HCT116 (cell line): ENCODE results near the gene TRIM27. TPM values are rescaled to one million over a fixed set of nuclear protein-coding genes. Genes with fewer than 3 reads are reported as not detected.
A peak's percentile ranks its signal among the peaks of the same experiment; 100 is the strongest.

Source experiments
- ATAC-seq: fragments of 200-7000 bp; cut with Tn5 transposase; 2 replicates; pipeline ENCODE4 v1.9.1; 2020; ENCODE audit warnings: mild to moderate bottlenecking, moderate library complexity
- BruUV-seq: library from RNA; stranded (reverse); fragments of 400-500 nt; replicated peaks from 2 replicates; lab custom pipeline; 2021; lab: Mats Ljungman, UMichigan
- CTCF ChIA-PET: fragments of 300-600 bp; sonication (Branson Sonifier 250); formaldehyde crosslinking; loops from one replicate; lab custom pipeline; 2021; ENCODE audit warnings: antibody characterized with exemption; lab: Charles Lee
- POLR2A ChIA-PET: fragments of 300-600, 350-600 bp; sonication (Branson Sonifier 250); formaldehyde crosslinking; loops from one replicate; lab custom pipeline; 2021; ENCODE audit warnings: antibody characterized with exemption; lab: Charles Lee
- RAD21 ChIA-PET, 2 experiments: fragments of 300-600 bp; sonication (Branson Sonifier 250); formaldehyde crosslinking; loops; one replicate each; lab custom pipeline; 2023; ENCODE audit warnings: low total read pairs in 2 of 2; ENCODE audit not compliant: uncharacterized antibody in 2 of 2, unreplicated experiment in 2 of 2, low non-redundant PET in 1 of 2; lab: Charles Lee
- DNase-seq: peaks from one replicate; pipeline ENCODE4 v3.0.0-alpha.2; 2010; ENCODE audit warnings: low read depth, low spot score
- H2AFZ ChIP-seq: fragments of 200-600 bp; shearing (Covaris generic), sonication (generic); 2 replicates; pipeline ENCODE4 v1.6.1; 2017; ENCODE audit warnings: low read depth, mixed run types, mixed read lengths, antibody characterized with exemption, low read length; ENCODE audit not compliant: poor library complexity, severe bottlenecking
- H3K27ac ChIP-seq: 2 replicates; pipeline ENCODE4 v1.5.1; 2012; ENCODE audit warnings: low read depth, low read length
- H3K27me3 ChIP-seq: fragments of 200-600 bp; sonication (generic); 2 replicates; pipeline ENCODE4 v1.6.1; 2016; ENCODE audit warnings: mixed run types, low read length, mixed read lengths; ENCODE audit not compliant: insufficient read depth
- H3K36me3 ChIP-seq, 2 experiments: fragments of 200-500 bp in 1 of 2; fragments of 200-600 bp in 1 of 2; sonication (Bioruptor generic) in 1 of 2; sonication (generic) in 1 of 2; 2 replicates each; pipeline versions ENCODE4 v1.5.1 to v1.6.1; 2014 to 2016; ENCODE audit warnings: low read length in 2 of 2, inconsistent platforms in 1 of 2, mixed read lengths in 1 of 2, mixed run types in 1 of 2; ENCODE audit not compliant: insufficient read depth in 2 of 2, control insufficient read depth in 1 of 2
- H3K4me1 ChIP-seq, 2 experiments: fragments of 200-600 bp in 1 of 2; sonication (generic) in 1 of 2; 2 replicates each; pipeline versions ENCODE4 v1.5.1 to v1.6.1; 2012 to 2017; ENCODE audit warnings: low read length in 2 of 2, inconsistent platforms in 1 of 2, mild to moderate bottlenecking in 1 of 2, mixed read lengths in 1 of 2, mixed run types in 1 of 2, moderate library complexity in 1 of 2; ENCODE audit not compliant: insufficient read depth in 2 of 2, control insufficient read depth in 1 of 2
- H3K4me2 ChIP-seq: fragments of 200-600 bp; sonication (generic); 2 replicates; pipeline ENCODE4 v1.6.1; 2017; ENCODE audit warnings: mixed run types, low read length, mixed read lengths
- H3K4me3 ChIP-seq, 2 experiments: fragments of 200-600 bp in 1 of 2; sonication (generic) in 1 of 2; replicated peaks in 1 of 2; 2 replicates each; pipeline ENCODE4 v1.5.1; 2011 to 2016; ENCODE audit warnings: low read length in 2 of 2, control low read depth in 1 of 2, low read depth in 1 of 2, mild to moderate bottlenecking in 1 of 2, mixed read lengths in 1 of 2, mixed run types in 1 of 2
- H3K79me2 ChIP-seq: fragments of 200-600 bp; sonication (generic); 2 replicates; pipeline ENCODE4 v1.6.1; 2017; ENCODE audit warnings: mild to moderate bottlenecking, mixed run types, low read length, moderate library complexity, mixed read lengths; ENCODE audit not compliant: insufficient read depth
- H3K9ac ChIP-seq: fragments of 200-600 bp; sonication (generic); 2 replicates; pipeline ENCODE4 v1.6.1; 2016; ENCODE audit warnings: low read length, mixed read lengths
- H3K9me2 ChIP-seq: fragments of 200-600 bp; sonication (generic), shearing (Covaris generic); 2 replicates; pipeline ENCODE4 v1.6.1; 2017; ENCODE audit warnings: mixed run types, mild to moderate bottlenecking, moderate library complexity; ENCODE audit not compliant: insufficient read depth
- H3K9me3 ChIP-seq, 2 experiments: fragments of 200-500 bp in 1 of 2; fragments of 200-600 bp in 1 of 2; sonication (Bioruptor generic) in 1 of 2; sonication (generic) in 1 of 2; 2 replicates each; pipeline ENCODE4 v1.6.1; 2014 to 2017; ENCODE audit warnings: low read length in 2 of 2, mixed read lengths in 2 of 2, inconsistent platforms in 1 of 2, low read depth in 1 of 2, mild to moderate bottlenecking in 1 of 2, mixed run types in 1 of 2, moderate library complexity in 1 of 2; ENCODE audit not compliant: control insufficient read depth in 1 of 2, insufficient read depth in 1 of 2
- H4K20me1 ChIP-seq: fragments of 200-600 bp; sonication (generic), shearing (Covaris generic); 2 replicates; pipeline ENCODE4 v1.6.1; 2017; ENCODE audit warnings: mixed run types, mild to moderate bottlenecking, moderate library complexity; ENCODE audit not compliant: insufficient read depth
- CBX3 ChIP-seq: IDR thresholded peaks from 2 replicates; pipeline ENCODE4 v1.6.1; 2012; ENCODE audit warnings: low read depth
- CEBPB ChIP-seq: IDR thresholded peaks from 2 replicates; pipeline ENCODE4 v1.6.1; 2012; ENCODE audit warnings: low read depth
- EGR1 ChIP-seq: IDR thresholded peaks from 2 replicates; pipeline ENCODE4 v1.6.1; 2012; ENCODE audit warnings: low read depth
- POLR2AphosphoS5 ChIP-seq: IDR thresholded peaks from 2 replicates; pipeline ENCODE4 v1.6.1; 2011; ENCODE audit warnings: mild to moderate bottlenecking, low read depth, low read length, moderate library complexity
- intact Hi-C: fragments of 100-400 bp; cut with micrococcal nuclease; formaldehyde crosslinking; loops from 2 replicates; pipeline ENCODE4 v1.10.0; 2022
- total RNA-seq: library from RNA; stranded (reverse); gene quantifications from one replicate; pipeline ENCODE4 v1.2.1, GENCODE V29; 2021; ENCODE audit not compliant: unreplicated experiment
- TF ChIP-seq, protein P1 (sequence below): IDR thresholded peaks from 2 replicates; pipeline ENCODE4 v1.6.1; 2012
- TF ChIP-seq, protein P2 (sequence below): IDR thresholded peaks from 2 replicates; pipeline ENCODE4 v1.6.1; 2012

The TRIM27 gene
- total RNA-seq, 1 experiment from 2014 or later: 62.5 TPM

DNA sequence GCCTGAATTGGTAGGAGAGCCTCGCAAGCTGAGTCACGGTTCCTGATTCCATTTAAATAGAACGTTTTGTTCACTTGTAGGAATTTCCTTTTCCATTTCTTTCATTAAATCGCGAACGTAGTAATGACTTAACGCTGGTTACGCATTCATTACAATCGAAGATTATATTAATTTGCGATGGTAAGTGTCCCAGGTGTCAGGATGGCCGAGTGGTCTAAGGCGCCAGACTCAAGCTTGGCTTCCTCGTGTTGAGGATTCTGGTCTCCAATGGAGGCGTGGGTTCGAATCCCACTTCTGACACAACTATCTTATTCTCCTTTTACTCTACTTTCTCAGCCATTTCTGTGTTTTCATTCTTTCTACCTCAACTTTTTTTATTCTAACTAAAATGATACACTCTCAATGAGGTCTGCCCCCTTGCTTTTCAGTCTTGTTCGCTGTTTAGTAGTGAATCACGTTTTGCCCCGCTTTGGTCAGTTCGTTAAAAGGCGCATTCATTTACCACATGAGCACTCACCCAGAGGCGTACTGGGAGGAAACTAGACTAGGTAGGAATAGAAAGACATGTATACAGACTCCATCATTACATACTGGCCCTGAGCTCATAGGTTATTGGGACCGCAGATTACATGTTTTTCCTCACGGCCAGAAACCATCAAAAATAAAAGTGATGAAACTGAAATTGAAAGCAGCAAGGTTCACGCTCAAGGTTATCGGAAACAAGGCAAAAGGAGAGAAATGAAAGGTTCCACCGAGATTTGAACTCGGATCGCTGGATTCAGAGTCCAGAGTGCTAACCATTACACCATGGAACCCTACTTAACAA lies 17.3 kb upstream of the TRIM27 start (continued):
- no peak; the same call in 1 of the 2 replicates for TF ChIP-seq POLR2AphosphoS5
- peak; percentile 22 for TF ChIP-seq CEBPB
- TF ChIP-seq EGR1: peak; percentile 43
- TF ChIP-seq, protein P1, sequence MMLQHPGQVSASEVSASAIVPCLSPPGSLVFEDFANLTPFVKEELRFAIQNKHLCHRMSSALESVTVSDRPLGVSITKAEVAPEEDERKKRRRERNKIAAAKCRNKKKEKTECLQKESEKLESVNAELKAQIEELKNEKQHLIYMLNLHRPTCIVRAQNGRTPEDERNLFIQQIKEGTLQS: peak; percentile 100
- TF ChIP-seq, protein P2, sequence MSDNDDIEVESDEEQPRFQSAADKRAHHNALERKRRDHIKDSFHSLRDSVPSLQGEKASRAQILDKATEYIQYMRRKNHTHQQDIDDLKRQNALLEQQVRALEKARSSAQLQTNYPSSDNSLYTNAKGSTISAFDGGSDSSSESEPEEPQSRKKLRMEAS: peak; percentile 84
- TF ChIP-seq, all 23 proteins: peak for 11

DNA sequence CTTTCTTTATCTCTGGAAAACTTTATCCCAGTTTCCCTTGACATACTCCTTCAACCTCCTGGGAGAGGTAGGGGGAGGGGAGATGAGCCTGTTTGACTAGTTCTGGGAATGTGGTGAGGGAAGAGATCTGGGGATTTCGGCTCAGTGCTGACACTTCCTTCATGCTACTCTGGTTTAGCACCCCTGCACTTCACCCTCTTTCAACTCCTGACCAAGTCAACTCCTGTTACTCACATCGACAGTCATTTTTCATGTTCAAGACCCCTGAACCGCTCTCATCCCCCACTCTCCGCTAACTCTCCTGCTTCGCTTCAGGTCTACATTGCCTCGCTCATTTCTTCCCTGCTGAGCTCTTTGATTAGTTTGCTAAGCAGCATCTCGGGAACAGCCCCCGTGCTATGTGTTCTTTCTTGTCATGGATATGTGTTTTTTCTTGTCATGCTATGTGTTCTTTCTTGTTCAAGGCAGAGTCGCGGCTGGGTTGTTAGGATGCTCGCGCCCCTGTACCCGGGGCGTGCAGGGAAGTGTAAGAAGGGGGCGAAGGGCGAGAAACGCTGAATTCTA lies 16.6 kb upstream of the TRIM27 start:
- ChIA-PET RAD21 (no interaction called here), CTCF (interaction anchor here (0.9 to 1.0 kb wide), 2 partner anchors 102 to 103 kb away, joined by 3 read pairs; no protein-coding TSS in a partner anchor), POLR2A (interaction anchor here (0.6 to 3.7 kb wide), 4 partner anchors 18 to 181 kb away, joined by 3 to 18 read pairs (median 4); partner anchors contain the start of gene TRIM27)
- peak; percentile 35 for ATAC-seq
- Histone ChIP-seq H3K4me2 (peak overlapping the region; percentile 89), H3K9me3 (no peaks in the 10 kb centered on the region), H3K4me1 (peaks cover 11 to 43% of the 10 kb centered on the region in 2 experiments; a peak in 3 of 4 replicates), H3K79me2 (no peaks in the 10 kb centered on the region), H3K27me3 (no peaks in the 10 kb centered on the region), H3K36me3 (no peaks in the 10 kb centered on the region), H2AFZ (peak overlapping the region; percentile 100), H3K9me2 (no peaks in the 10 kb centered on the region), H3K4me3 (peak overlapping the region; percentile 42 to 65), H3K9ac (peak overlapping the region; percentile 64), H4K20me1 (no peaks in the 10 kb centered on the region), H3K27ac (peak overlapping the region; percentile 51)
- BruUV-seq: no TSS peak
- peak; percentile 56; the same call in 1 of the 2 replicates for TF ChIP-seq CBX3
- TF ChIP-seq, protein P2: no peak
- intact Hi-C loops: loop anchor here (2.0 to 5.0 kb wide), 5 partner anchors 44 to 212 kb away; no protein-coding TSS in a partner anchor
- DNase-seq: no peak
